Measurements from ENCODE around the gene CCDC141. TPM values are rescaled to one million over a fixed set of nuclear protein-coding genes. Genes with fewer than 3 reads are reported as not detected.

Gene CCDC141
- total RNA-seq, 2 donors from 2014 or later, result 118 to 142 TPM

DNA sequence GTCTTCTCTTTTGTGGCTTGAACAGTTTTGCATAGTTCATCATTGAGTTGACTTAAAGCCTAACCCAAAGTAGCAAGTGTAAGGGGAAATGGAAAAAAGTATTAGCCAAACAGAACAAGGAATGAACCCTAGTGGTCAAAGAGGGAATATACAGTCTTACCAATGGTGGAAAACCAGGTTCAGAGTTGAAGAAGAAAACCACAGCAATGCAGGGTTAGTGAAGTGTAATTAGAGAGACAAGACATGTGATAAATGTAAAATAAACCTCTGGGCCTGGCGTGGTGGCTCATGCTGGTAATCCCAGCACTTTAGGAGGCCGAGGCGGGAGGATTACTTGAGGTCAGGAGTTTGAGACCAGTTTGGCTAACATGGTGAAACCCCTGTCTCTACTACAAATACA is 245.1 kb downstream of the CCDC141 start:
- peaks cover 16% of the 10 kb centered on the region for H3K4me1 Mint-ChIP-seq
- H3K27me3 ChIP-seq (ENCODE audit: control insufficient read depth, insufficient read depth, low read length, poor library complexity, severe bottlenecking), result no peaks in the 10 kb centered on the region
- H3K27ac Mint-ChIP-seq, result no peak overlapping the region
- H3K4me3 ChIP-seq (ENCODE audit: low read length), result no peak overlapping the region
- 85 to 100% methylated on average over 3 of the region's 3 CpGs for WGBS, 2 experiments (ENCODE audit: insufficient coverage in 1 of 2, insufficient read length in 1 of 2)
- H3K4me1 ChIP-seq (ENCODE audit: control insufficient read depth, insufficient read depth, low read length), result peaks cover 6% of the 10 kb centered on the region
- no peaks in the 10 kb centered on the region for H3K9me3 Mint-ChIP-seq
- H3K4me3 Mint-ChIP-seq, result no peak overlapping the region
- no peaks in the 10 kb centered on the region for H3K27me3 Mint-ChIP-seq (ENCODE audit: insufficient read depth)
- H3K9ac ChIP-seq (ENCODE audit: extremely low read depth, low read length, poor library complexity, severe bottlenecking), result no peak overlapping the region
- peaks cover under 1% of the 10 kb centered on the region for H3K9me3 ChIP-seq (ENCODE audit: control insufficient read depth, low read length)
- H3K36me3 Mint-ChIP-seq (ENCODE audit: low read depth), result peaks cover 42% of the 10 kb centered on the region
- DNase-seq, result no peak
- no peak overlapping the region for H3K27ac ChIP-seq (ENCODE audit: low read depth, low read length)
- TF ChIP-seq, protein P1, sequence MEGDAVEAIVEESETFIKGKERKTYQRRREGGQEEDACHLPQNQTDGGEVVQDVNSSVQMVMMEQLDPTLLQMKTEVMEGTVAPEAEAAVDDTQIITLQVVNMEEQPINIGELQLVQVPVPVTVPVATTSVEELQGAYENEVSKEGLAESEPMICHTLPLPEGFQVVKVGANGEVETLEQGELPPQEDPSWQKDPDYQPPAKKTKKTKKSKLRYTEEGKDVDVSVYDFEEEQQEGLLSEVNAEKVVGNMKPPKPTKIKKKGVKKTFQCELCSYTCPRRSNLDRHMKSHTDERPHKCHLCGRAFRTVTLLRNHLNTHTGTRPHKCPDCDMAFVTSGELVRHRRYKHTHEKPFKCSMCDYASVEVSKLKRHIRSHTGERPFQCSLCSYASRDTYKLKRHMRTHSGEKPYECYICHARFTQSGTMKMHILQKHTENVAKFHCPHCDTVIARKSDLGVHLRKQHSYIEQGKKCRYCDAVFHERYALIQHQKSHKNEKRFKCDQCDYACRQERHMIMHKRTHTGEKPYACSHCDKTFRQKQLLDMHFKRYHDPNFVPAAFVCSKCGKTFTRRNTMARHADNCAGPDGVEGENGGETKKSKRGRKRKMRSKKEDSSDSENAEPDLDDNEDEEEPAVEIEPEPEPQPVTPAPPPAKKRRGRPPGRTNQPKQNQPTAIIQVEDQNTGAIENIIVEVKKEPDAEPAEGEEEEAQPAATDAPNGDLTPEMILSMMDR (conservative IDR thresholded peaks at IDR 0.05), result peak; percentile 80
- peaks cover 69% of the 10 kb centered on the region for H3K36me3 ChIP-seq (ENCODE audit: control insufficient read depth, insufficient read depth, low read length)

DNA sequence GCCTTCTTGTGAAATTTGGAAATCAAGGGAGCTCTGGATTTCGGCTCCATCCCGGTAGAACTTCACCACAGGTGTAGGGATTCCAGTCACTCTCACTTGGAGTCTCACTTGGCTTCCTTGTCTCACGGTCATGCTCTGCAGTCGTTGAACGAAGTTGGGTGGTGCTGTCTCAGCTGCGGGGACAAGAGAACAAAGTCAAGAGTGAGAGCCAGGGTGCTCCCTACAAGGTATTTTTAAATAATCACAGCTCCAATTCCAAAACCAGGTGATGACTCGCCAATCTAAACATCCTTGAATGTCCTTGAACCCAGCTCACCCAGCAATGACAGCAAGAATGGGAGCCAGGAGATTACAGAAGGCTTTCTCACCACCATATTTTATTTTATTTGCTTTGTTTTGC is 249.4 kb downstream of the CCDC141 start:
- no peak overlapping the region for H3K27ac ChIP-seq (ENCODE audit: low read depth, low read length)
- Mint-ChIP-seq H3K27me3 (ENCODE audit: insufficient read depth) (no peaks in the 10 kb centered on the region), H3K4me1 (peaks cover 19% of the 10 kb centered on the region), H3K27ac (no peak overlapping the region), H3K4me3 (no peak overlapping the region), H3K9me3 (no peaks in the 10 kb centered on the region), H3K36me3 (ENCODE audit: low read depth) (peaks cover 68% of the 10 kb centered on the region)
- peaks cover 90% of the 10 kb centered on the region for H3K36me3 ChIP-seq (ENCODE audit: control insufficient read depth, insufficient read depth, low read length)
- H3K27me3 ChIP-seq (ENCODE audit: control insufficient read depth, insufficient read depth, low read length, poor library complexity, severe bottlenecking), result no peaks in the 10 kb centered on the region
- no peak overlapping the region for H3K4me3 ChIP-seq (ENCODE audit: low read length)
- H3K9me3 ChIP-seq (ENCODE audit: control insufficient read depth, low read length), result peaks cover 14% of the 10 kb centered on the region
- H3K4me1 ChIP-seq (ENCODE audit: control insufficient read depth, insufficient read depth, low read length), result peaks cover 6% of the 10 kb centered on the region
- WGBS, 2 experiments (ENCODE audit: insufficient coverage in 1 of 2, insufficient read length in 1 of 2), result 94 to 98% methylated on average over 5 to 7 of the region's 7 CpGs
- DNase-seq, result no peak
- H3K9ac ChIP-seq (ENCODE audit: extremely low read depth, low read length, poor library complexity, severe bottlenecking), result no peak overlapping the region
- TF ChIP-seq, protein P1 (conservative IDR thresholded peaks at IDR 0.05), result no peak

DNA sequence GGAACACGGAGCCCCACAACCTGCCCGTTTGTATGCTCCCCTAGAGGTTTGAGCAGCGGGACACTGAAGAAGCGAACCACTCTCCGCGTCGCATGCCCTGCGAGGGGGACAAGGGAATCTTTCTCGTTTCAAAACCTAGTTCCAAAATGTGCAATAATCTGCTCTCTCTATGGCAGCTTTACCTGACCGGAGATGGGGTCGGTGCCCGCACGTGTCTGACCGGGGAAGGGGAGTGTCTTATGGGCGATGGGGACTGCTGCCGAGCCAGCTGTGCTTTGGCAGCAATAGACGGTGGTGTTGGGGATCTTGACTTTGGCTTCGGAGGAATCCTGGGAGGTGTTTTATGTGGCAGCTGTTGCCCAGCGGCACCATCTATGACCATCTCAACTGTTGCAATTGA is 250.6 kb downstream of the CCDC141 start:
- TF ChIP-seq, protein P1 (conservative IDR thresholded peaks at IDR 0.05), result no peak
- Histone ChIP-seq H3K36me3 (ENCODE audit: control insufficient read depth, insufficient read depth, low read length) (peaks cover 95% of the 10 kb centered on the region), H3K27ac (ENCODE audit: low read depth, low read length) (no peak overlapping the region), H3K4me3 (ENCODE audit: low read length) (no peak overlapping the region), H3K9me3 (ENCODE audit: control insufficient read depth, low read length) (peaks cover 14% of the 10 kb centered on the region), H3K27me3 (ENCODE audit: control insufficient read depth, insufficient read depth, low read length, poor library complexity, severe bottlenecking) (no peaks in the 10 kb centered on the region), H3K4me1 (ENCODE audit: control insufficient read depth, insufficient read depth, low read length) (peaks cover 6% of the 10 kb centered on the region), H3K9ac (ENCODE audit: extremely low read depth, low read length, poor library complexity, severe bottlenecking) (no peak overlapping the region)
- Mint-ChIP-seq H3K27ac (no peak overlapping the region), H3K4me1 (peaks cover 19% of the 10 kb centered on the region), H3K36me3 (ENCODE audit: low read depth) (peaks cover 73% of the 10 kb centered on the region), H3K9me3 (no peaks in the 10 kb centered on the region), H3K27me3 (ENCODE audit: insufficient read depth) (no peaks in the 10 kb centered on the region), H3K4me3 (no peak overlapping the region)
- 95 to 98% methylated on average over 9 to 19 of the region's 19 CpGs for WGBS, 2 experiments (ENCODE audit: insufficient coverage in 1 of 2, insufficient read length in 1 of 2)
- no peak for DNase-seq
